Fibroblast of mammary gland (primary cell): Measurements from ENCODE around the gene ZNF808.

ENCODE experiments used
- DNase-seq: peaks from one replicate; pipeline ENCODE4 v3.0.0-alpha.2; 2010; ENCODE audit warnings: low read depth
- H3K4me3 ChIP-seq: 2 replicates; pipeline ENCODE4 v1.5.1; 2011; ENCODE audit warnings: low read depth, mild to moderate bottlenecking, low read length, moderate library complexity; ENCODE audit not compliant: control insufficient read depth
- TF ChIP-seq, protein P1 (sequence below): conservative IDR thresholded peaks from 2 replicates; pipeline ENCODE4 v1.5.1; 2011; ENCODE audit warnings: low read depth, low read length, inconsistent platforms; ENCODE audit not compliant: control insufficient read depth, insufficient read depth

ZNF808 gene

DNA sequence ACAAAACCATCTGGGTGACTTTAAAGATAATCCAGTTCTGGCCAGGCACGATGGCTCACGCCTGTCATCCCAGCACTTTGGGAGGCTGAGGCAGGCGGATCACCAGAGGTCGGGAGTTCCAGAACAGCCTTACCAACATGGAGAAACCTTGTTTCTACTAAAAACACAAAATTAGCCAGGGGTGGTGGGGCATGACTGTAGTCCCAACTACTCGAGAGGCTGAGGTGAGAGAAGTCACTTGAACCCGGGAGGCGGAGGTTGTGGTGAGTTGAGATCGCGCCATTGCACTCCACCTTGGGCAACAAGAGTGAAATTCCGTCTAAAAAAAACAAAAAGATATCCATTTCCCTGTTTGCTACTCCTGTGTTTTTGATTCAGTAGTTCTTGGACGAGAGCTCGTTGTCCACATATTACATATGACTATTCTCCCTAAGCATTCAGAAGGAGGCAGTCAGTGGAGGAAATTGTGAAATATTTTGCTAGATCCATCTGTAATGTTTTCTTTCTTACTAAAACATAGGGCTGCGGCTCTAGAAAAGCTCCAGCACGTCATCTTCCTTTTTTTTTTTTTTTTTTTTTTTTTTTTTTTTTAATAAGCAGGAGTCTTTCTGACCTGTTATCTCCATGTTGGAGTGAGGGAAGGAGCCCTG, 76.2 kb downstream of the ZNF808 start:
- H3K4me3 ChIP-seq: no peak overlapping the region
- peak; percentile 82 for DNase-seq
- TF ChIP-seq, protein P1, sequence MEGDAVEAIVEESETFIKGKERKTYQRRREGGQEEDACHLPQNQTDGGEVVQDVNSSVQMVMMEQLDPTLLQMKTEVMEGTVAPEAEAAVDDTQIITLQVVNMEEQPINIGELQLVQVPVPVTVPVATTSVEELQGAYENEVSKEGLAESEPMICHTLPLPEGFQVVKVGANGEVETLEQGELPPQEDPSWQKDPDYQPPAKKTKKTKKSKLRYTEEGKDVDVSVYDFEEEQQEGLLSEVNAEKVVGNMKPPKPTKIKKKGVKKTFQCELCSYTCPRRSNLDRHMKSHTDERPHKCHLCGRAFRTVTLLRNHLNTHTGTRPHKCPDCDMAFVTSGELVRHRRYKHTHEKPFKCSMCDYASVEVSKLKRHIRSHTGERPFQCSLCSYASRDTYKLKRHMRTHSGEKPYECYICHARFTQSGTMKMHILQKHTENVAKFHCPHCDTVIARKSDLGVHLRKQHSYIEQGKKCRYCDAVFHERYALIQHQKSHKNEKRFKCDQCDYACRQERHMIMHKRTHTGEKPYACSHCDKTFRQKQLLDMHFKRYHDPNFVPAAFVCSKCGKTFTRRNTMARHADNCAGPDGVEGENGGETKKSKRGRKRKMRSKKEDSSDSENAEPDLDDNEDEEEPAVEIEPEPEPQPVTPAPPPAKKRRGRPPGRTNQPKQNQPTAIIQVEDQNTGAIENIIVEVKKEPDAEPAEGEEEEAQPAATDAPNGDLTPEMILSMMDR: no peak
